Measurements from ENCODE around the gene PRKCE.

The PRKCE gene

DNA sequence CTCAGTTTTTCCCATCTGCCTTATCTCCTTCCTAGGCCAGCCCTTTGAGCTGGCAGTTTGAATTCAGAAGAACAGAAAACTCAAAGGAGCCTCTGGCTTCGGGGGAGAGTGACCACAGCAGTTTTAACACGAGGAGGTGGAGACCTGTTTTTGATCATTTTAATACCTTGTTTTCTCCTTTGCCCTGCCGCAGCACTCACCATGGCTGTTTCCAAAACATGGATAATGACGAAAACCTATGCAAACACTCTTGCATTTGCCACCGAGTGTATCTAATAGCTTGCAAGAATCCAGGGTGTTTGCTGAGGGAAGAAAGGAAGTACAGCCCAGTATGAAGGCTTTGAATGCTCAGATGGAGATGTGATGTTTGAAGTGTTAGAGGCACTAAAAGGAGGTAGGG lies 167.1 kb downstream of the PRKCE start:
- peaks cover 0 to 50% (median 32%) of the 10 kb centered on the region in 4 donors for H3K4me1 ChIP-seq
- intact Hi-C loops (cut with DNase I; ENCODE audit: low total_unique reads): no loop called here
- DNase-seq: no peak

DNA sequence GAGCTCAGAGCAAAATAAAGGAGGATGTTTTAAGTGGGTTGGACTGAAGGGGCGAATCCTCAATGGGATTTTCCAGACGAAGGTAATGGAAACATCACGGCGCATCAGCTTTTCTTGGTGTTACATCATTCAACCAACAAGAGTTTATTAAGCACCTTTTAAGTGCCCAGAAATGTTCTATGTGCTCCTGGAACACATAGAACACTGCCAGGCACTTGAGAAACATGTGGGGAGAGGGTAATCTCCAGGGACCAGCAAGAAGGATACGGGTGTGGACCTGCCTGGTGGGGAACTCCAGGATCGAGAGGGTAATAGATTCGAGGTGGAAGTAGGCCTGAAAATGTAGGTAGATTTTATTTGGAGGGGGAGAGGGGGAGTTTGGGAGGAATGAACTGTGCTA lies 168.6 kb downstream of the PRKCE start:
- Histone ChIP-seq H3K4me3 (no peak overlapping the region), H3K27me3 (no peaks in the 10 kb centered on the region), H3K4me1 (peaks cover 0 to 63% (median 44%) of the 10 kb centered on the region in 4 donors), H3K9me3 (no peaks in the 10 kb centered on the region), H3K27ac (no peak overlapping the region), H3K36me3 (no peaks in the 10 kb centered on the region)
- intact Hi-C loops (cut with DNase I; ENCODE audit: low total_unique reads): no loop called here
- no peak for DNase-seq
- TF ChIP-seq, protein P1, sequence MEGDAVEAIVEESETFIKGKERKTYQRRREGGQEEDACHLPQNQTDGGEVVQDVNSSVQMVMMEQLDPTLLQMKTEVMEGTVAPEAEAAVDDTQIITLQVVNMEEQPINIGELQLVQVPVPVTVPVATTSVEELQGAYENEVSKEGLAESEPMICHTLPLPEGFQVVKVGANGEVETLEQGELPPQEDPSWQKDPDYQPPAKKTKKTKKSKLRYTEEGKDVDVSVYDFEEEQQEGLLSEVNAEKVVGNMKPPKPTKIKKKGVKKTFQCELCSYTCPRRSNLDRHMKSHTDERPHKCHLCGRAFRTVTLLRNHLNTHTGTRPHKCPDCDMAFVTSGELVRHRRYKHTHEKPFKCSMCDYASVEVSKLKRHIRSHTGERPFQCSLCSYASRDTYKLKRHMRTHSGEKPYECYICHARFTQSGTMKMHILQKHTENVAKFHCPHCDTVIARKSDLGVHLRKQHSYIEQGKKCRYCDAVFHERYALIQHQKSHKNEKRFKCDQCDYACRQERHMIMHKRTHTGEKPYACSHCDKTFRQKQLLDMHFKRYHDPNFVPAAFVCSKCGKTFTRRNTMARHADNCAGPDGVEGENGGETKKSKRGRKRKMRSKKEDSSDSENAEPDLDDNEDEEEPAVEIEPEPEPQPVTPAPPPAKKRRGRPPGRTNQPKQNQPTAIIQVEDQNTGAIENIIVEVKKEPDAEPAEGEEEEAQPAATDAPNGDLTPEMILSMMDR (IDR thresholded peaks at IDR 0.05): no peak

More for the DNA sequence above, 167.1 kb downstream of the PRKCE start:
- H3K27ac ChIP-seq: no peak overlapping the region
- H3K4me3 ChIP-seq: no peak overlapping the region
- no peaks in the 10 kb centered on the region for H3K9me3 ChIP-seq
- no peaks in the 10 kb centered on the region for H3K27me3 ChIP-seq
- H3K36me3 ChIP-seq: no peaks in the 10 kb centered on the region
- TF ChIP-seq, protein P1 (IDR thresholded peaks at IDR 0.05): no peak

DNA sequence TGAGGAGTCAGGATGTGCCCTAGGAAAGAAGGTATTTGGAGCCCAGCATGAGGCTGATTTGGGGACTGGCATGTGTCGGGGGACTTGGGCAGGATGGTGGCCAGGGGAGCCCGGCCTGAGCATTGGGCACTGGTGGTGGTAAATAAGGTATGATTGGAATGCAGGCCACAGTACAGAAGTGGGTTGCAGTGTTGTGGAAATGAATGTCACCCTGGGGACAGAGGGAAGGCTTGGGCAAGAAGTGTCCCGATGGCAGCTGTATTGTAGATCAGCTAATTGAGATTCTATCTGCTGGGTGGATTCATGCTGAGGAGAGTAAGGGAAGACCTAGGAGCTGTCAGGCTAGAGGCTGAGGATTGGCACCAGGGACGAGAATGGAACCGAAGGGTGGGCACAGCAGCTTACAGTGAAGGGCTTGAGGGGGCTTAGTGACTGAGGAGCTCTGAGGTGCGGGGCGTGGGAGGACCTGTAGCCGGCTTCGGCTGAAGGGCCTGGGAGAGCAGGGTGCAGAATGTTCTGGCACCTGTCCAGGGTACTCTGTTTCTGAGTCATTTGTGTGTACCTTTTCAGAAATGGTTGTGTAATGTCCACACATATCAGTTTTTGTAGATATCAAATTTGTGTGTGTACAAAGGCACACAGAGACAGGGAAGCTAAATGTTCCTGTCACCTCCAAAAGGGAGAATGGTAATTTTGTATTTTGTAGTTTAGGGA lies 170.2 kb downstream of the PRKCE start:
- Histone ChIP-seq H3K27me3 (no peaks in the 10 kb centered on the region), H3K27ac (peak overlapping the region; percentile 64 to 71), H3K4me1 (peaks cover 0 to 46% (median 38%) of the 10 kb centered on the region in 4 donors), H3K9me3 (no peaks in the 10 kb centered on the region), H3K36me3 (no peaks in the 10 kb centered on the region), H3K4me3 (no peak overlapping the region)
- DNase-seq: peak; percentile 59 to 81
- TF ChIP-seq, protein P1 (IDR thresholded peaks at IDR 0.05): no peak
- intact Hi-C loops (cut with DNase I; ENCODE audit: low total_unique reads): no loop called here

DNA sequence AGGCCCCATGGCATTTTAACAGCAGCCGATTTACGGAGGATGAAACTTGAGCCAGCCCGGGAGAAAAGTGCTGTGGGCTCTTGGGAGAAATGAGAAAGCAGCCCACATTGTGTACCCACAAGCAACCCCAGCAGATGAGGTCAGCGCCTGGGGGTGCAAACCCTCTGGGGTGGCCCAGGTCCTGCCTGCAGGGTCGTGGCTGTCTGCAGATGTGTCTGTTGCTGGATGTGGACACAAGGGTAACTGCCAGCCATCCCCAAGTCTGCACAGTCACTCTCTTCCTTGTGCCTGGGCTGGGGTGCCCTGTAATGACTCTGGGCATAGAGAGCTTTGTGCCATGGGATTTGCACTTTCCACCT lies 170.8 kb downstream of the PRKCE start:
- no peak for DNase-seq
- Histone ChIP-seq H3K4me3 (no peak overlapping the region), H3K9me3 (no peaks in the 10 kb centered on the region), H3K27me3 (no peaks in the 10 kb centered on the region), H3K27ac (peak overlapping the region; percentile 64 to 71), H3K36me3 (no peaks in the 10 kb centered on the region), H3K4me1 (peaks cover 0 to 45% (median 38%) of the 10 kb centered on the region in 4 donors)
- intact Hi-C loops (cut with DNase I; ENCODE audit: low total_unique reads): no loop called here
- TF ChIP-seq, protein P1 (IDR thresholded peaks at IDR 0.05): no peak

DNA sequence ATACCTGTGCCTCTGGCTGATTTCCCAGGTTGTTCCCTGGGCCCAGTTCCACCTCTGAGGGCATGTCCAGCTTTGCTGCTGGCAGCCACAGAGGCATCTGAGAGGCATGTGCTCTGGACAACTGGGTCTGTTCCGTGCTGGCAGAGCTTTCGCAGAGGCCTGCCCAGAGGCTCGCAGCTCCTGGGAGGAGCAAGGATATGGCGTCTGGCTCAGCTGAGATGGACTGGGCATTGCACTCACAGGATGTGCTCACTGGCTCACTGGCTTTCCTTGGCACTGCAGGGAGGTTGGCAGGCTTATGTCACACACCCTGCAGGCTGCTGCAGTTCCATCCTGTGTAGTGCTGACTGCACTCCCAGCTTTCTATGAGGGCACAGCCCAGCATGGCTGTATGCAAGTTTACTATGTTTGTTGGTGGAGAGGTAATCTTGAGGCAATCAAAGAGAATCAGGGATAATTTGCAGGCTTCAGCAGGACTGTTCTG lies 172.3 kb downstream of the PRKCE start:
- Histone ChIP-seq H3K27me3 (no peaks in the 10 kb centered on the region), H3K9me3 (no peaks in the 10 kb centered on the region), H3K4me1 (peaks cover 0 to 46% (median 38%) of the 10 kb centered on the region in 4 donors), H3K36me3 (no peaks in the 10 kb centered on the region), H3K4me3 (no peak overlapping the region), H3K27ac (peak overlapping the region; percentile 64 to 71)
- intact Hi-C loops (cut with DNase I; ENCODE audit: low total_unique reads): no loop called here
- TF ChIP-seq, protein P1 (IDR thresholded peaks at IDR 0.05): no peak
- peak; percentile 83 to 97 for DNase-seq
